GM19099 (cell line): ENCODE results near the gene ANKRD11.

ENCODE experiments used
- POLR2A ChIP-seq: IDR thresholded peaks from 3 replicates; pipeline ENCODE4 v1.6.1; 2011; ENCODE audit warnings: low read depth; ENCODE audit not compliant: insufficient read length; ENCODE audit errors: extremely low read depth

ANKRD11 gene

GRCh38 chr16:89248196-89248982 is 242.0 kb downstream of the ANKRD11 start:
- TF ChIP-seq POLR2A: no peak

- TF ChIP-seq POLR2A: peak; percentile 41
Measured at GRCh38 chr16:89246903-89247733, 243.2 kb downstream of the ANKRD11 start.

GRCh38 chr16:89246383-89246902 is 243.9 kb downstream of the ANKRD11 start:
- TF ChIP-seq POLR2A: no peak

- no peak for TF ChIP-seq POLR2A
Measured at GRCh38 chr16:89244754-89245153, 245.6 kb downstream of the ANKRD11 start.

GRCh38 chr16:89243664-89244063 is 246.7 kb downstream of the ANKRD11 start:
- TF ChIP-seq POLR2A: no peak

- no peak for TF ChIP-seq POLR2A
Measured at GRCh38 chr16:89242795-89243200, 247.6 kb downstream of the ANKRD11 start.

GRCh38 chr16:89241187-89242007 is 249.0 kb downstream of the ANKRD11 start:
- peak; percentile 96 for TF ChIP-seq POLR2A

- no peak for TF ChIP-seq POLR2A
Measured at GRCh38 chr16:89237733-89238132, 252.6 kb downstream of the ANKRD11 start.

GRCh38 chr16:89233678-89234490 is 256.5 kb downstream of the ANKRD11 start:
- TF ChIP-seq POLR2A: no peak

GRCh38 chr16:89232107-89232506 is 258.3 kb downstream of the ANKRD11 start:
- TF ChIP-seq POLR2A: no peak

- TF ChIP-seq POLR2A: no peak
Measured at GRCh38 chr16:89230255-89230654, 260.1 kb downstream of the ANKRD11 start.

- no peak for TF ChIP-seq POLR2A
Measured at GRCh38 chr16:89224665-89225064, 265.7 kb downstream of the ANKRD11 start.

- TF ChIP-seq POLR2A: no peak
Measured at GRCh38 chr16:89222931-89223330, 267.4 kb downstream of the ANKRD11 start.

GRCh38 chr16:89221604-89222003 is 268.8 kb downstream of the ANKRD11 start:
- no peak for TF ChIP-seq POLR2A
